HepG2 (cell line): ENCODE data around the gene ADPRH. TPM values are rescaled to one million over a fixed set of nuclear protein-coding genes. Genes with fewer than 3 reads are reported as not detected.

Source experiments
- ATAC-seq: fragments of 200-7000 bp; cut with Tn5 transposase; 3 replicates; pipeline ENCODE4 v1.9.1; 2020; ENCODE audit warnings: mild to moderate bottlenecking, moderate library complexity
- BruUV-seq: library from RNA; stranded (reverse); fragments of 400-500 nt; replicated peaks from 2 replicates; lab custom pipeline; 2021; lab: Mats Ljungman, UMichigan
- CTCF ChIA-PET: fragments of 300-600 bp; formaldehyde crosslinking; extraction: SDS; loops from one replicate; lab custom pipeline; 2021; ENCODE audit warnings: low total read pairs, inconsistent platforms, low intra/inter-chr PET ratio; lab: Yijun Ruan, JAX
- POLR2A ChIA-PET: fragments of 350-600 bp; sonication (Branson Sonifier 250); formaldehyde crosslinking; loops from one replicate; lab custom pipeline; 2020; ENCODE audit warnings: antibody characterized with exemption, inconsistent platforms; lab: Yijun Ruan, JAX
- DNase-seq: peaks from one replicate; pipeline ENCODE4 v3.0.0-alpha.2; 2015; ENCODE audit warnings: low spot score
- FAIRE-seq: peaks from 3 replicates; lab custom pipeline; 2011; peaks lifted over from hg19 to GRCh38; lab: Jason Lieb, UNC
- H2AFZ ChIP-seq: one replicate; pipeline ENCODE4 v1.6.1; 2011; ENCODE audit warnings: low read length, inconsistent platforms
- H3K27ac ChIP-seq: fragments of 300-600 bp; 3 replicates; pipeline ENCODE4 v1.8.0; 2011; ENCODE audit warnings: mixed run types, mild to moderate bottlenecking, mixed read lengths, low read length, inconsistent platforms; ENCODE audit not compliant: insufficient read depth; ENCODE audit errors: extremely low read length
- H3K27me3 ChIP-seq, 2 experiments: fragments of 200-600 bp in 1 of 2; 2 replicates in 1 of 2; 3 replicates in 1 of 2; pipeline versions ENCODE4 v1.6.0 to v1.8.0; 2011; ENCODE audit warnings: low read length in 2 of 2, mild to moderate bottlenecking in 2 of 2, moderate library complexity in 2 of 2, inconsistent platforms in 1 of 2; ENCODE audit not compliant: insufficient read depth in 2 of 2, control insufficient read depth in 1 of 2
- H3K36me3 ChIP-seq, 2 experiments: fragments of 200-600 bp in 1 of 2; replicated peaks in 1 of 2; 2 replicates in 1 of 2; 3 replicates in 1 of 2; pipeline versions ENCODE4 v1.5.1 to v1.8.0; 2011; ENCODE audit warnings: low read length in 2 of 2, inconsistent platforms in 1 of 2; ENCODE audit not compliant: insufficient read depth in 2 of 2, control insufficient read depth in 1 of 2
- H3K4me1 ChIP-seq: 2 replicates; pipeline ENCODE4 v1.5.1; 2012; ENCODE audit warnings: low read length, inconsistent platforms; ENCODE audit not compliant: insufficient read depth
- H3K4me2 ChIP-seq: 2 replicates; pipeline ENCODE4 v1.6.0; 2011; ENCODE audit warnings: low read depth, low read length, inconsistent platforms
- H3K4me3 ChIP-seq, 3 experiments: fragments of 200-600 bp in 1 of 3; sonication (generic), shearing (Covaris generic) in 1 of 3; replicated peaks in 1 of 3; 2 replicates each; pipeline ENCODE4 v1.5.1; 2011 to 2016; ENCODE audit warnings: low read length in 3 of 3, inconsistent platforms in 2 of 3, low read depth in 2 of 3, mild to moderate bottlenecking in 2 of 3, control low read depth in 1 of 3, mixed read lengths in 1 of 3; ENCODE audit not compliant: insufficient read depth in 1 of 3
- H3K79me2 ChIP-seq: one replicate; pipeline ENCODE4 v1.6.1; 2011; ENCODE audit warnings: low read length, inconsistent platforms; ENCODE audit not compliant: insufficient read depth
- H3K9ac ChIP-seq: 2 replicates; pipeline ENCODE4 v1.6.0; 2011; ENCODE audit warnings: mild to moderate bottlenecking, low read depth, low read length, inconsistent platforms; ENCODE audit not compliant: insufficient read depth
- H3K9me3 ChIP-seq: 2 replicates; pipeline ENCODE4 v1.5.1; 2012; ENCODE audit warnings: mild to moderate bottlenecking, low read length
- H4K20me1 ChIP-seq: 2 replicates; pipeline ENCODE4 v1.6.0; 2011; ENCODE audit warnings: inconsistent platforms, mild to moderate bottlenecking, low read length, moderate library complexity; ENCODE audit not compliant: insufficient read depth
- MIER3 ChIP-seq: IDR thresholded peaks from 2 replicates; pipeline ENCODE4 v1.6.1; 2016; ENCODE audit warnings: missing compliant biosample characterization, borderline replicate concordance
- NCOA5 ChIP-seq: sonication (generic); formaldehyde crosslinking; IDR thresholded peaks from 2 replicates; pipeline ENCODE4 v1.4.0; 2020; ENCODE audit warnings: missing genetic modification reagents
- NR2F6 ChIP-seq, 2 experiments: IDR thresholded peaks; 2 replicates each; pipeline ENCODE4 v1.6.1; 2016; ENCODE audit warnings: antibody characterized with exemption in 1 of 2, mild to moderate bottlenecking in 1 of 2
- SPEN ChIP-seq: sonication (generic); formaldehyde crosslinking; IDR thresholded peaks from 2 replicates; pipeline ENCODE4 v1.5.1; 2020; ENCODE audit warnings: low read depth, mild to moderate bottlenecking, missing genetic modification reagents
- U2AF1 ChIP-seq: fragments of 200-400 bp; formaldehyde crosslinking; optimal IDR thresholded peaks from 2 replicates; pipeline ENCODE3; 2017; ENCODE audit warnings: mild to moderate bottlenecking, low read depth, low read length
- ZMAT5 ChIP-seq: sonication (generic); formaldehyde crosslinking; IDR thresholded peaks from 2 replicates; pipeline ENCODE4 v1.5.0; 2020; ENCODE audit warnings: mild to moderate bottlenecking, low read depth, missing genetic modification reagents, borderline replicate concordance
- ZMYM2 ChIP-seq: sonication (generic); formaldehyde crosslinking; IDR thresholded peaks from 2 replicates; pipeline ENCODE4 v1.8.0; 2022; ENCODE audit warnings: mild to moderate bottlenecking, missing genetic modification reagents
- ZNF121 ChIP-seq: sonication (generic); formaldehyde crosslinking; IDR thresholded peaks from 2 replicates; pipeline ENCODE4 v1.5.0; 2020; ENCODE audit warnings: mild to moderate bottlenecking, missing genetic modification reagents
- ZNF350 ChIP-seq: sonication (generic); formaldehyde crosslinking; IDR thresholded peaks from 2 replicates; pipeline ENCODE4 v1.4.0; 2020; ENCODE audit warnings: mild to moderate bottlenecking, low read depth, missing genetic modification reagents, borderline replicate concordance
- ZNF432 ChIP-seq: sonication (generic); formaldehyde crosslinking; IDR thresholded peaks from 2 replicates; pipeline ENCODE4 v1.5.0; 2020; ENCODE audit warnings: missing genetic modification reagents, mild to moderate bottlenecking, borderline replicate concordance
- ZNF597 ChIP-seq: sonication (generic); formaldehyde crosslinking; IDR thresholded peaks from 2 replicates; pipeline ENCODE4 v1.5.0; 2020; ENCODE audit warnings: missing genetic modification reagents
- ZNF782 ChIP-seq: sonication (generic); formaldehyde crosslinking; IDR thresholded peaks from 2 replicates; pipeline ENCODE4 v1.4.0; 2020; ENCODE audit warnings: missing genetic modification reagents, mild to moderate bottlenecking, borderline replicate concordance
- WGBS: methylation state at CpG from one replicate; pipeline ENCODE4 v1.1.6; 2017; ENCODE audit warnings: low lambda C conversion rate; 5-methylcytosine and 5-hydroxymethylcytosine counted together
- in situ Hi-C: cut with HindIII; loops from 2 replicates; pipeline ENCODE4 v1.10.0; 2017; ENCODE audit warnings: low pct_unique_long_range_greater_than_20kb; ENCODE audit not compliant: extremely low pct_ligation_motif_present
- intact Hi-C: fragments of 100-400 bp; cut with micrococcal nuclease; formaldehyde crosslinking; loops from one replicate; pipeline ENCODE4 v1.10.0; 2022; ENCODE audit not compliant: unreplicated experiment
- polyA plus RNA-seq, 8 experiments: library from polyadenylated mRNA; depleted of rRNA in 3 of 8; stranded (reverse) in 7 of 8; unstranded in 1 of 8; fragments of >200 nt; fragmentation: Illumina TruSeq in 4 of 8; extraction: Trizol in 4 of 8; gene quantifications; 2 replicates each; pipeline versions ENCODE4 v1.2.1 to v1.2.3, GENCODE V29; 2011 to 2016; ENCODE audit warnings: low read depth in 4 of 8, missing spikeins in 1 of 8, mixed read lengths in 1 of 8; ENCODE audit not compliant: insufficient read depth in 1 of 8
- total RNA-seq, 5 experiments: library from RNA; depleted of rRNA; stranded (reverse); fragments of >200 nt; fragmentation: Illumina TruSeq; extraction: Trizol; gene quantifications; 2 replicates each; pipeline ENCODE4 v1.2.3, GENCODE V29; 2016; ENCODE audit warnings: low read depth in 1 of 5
- TF ChIP-seq, protein P1 (sequence below): sonication (generic); formaldehyde crosslinking; IDR thresholded peaks from 2 replicates; pipeline ENCODE4 v1.8.1; 2023; ENCODE audit warnings: mild to moderate bottlenecking, moderate library complexity, missing genetic modification reagents
- TF ChIP-seq, protein P2 (sequence below): sonication (generic); formaldehyde crosslinking; IDR thresholded peaks from 2 replicates; pipeline ENCODE4 v1.4.0; 2020; ENCODE audit warnings: missing genetic modification reagents
- TF ChIP-seq, protein P3 (sequence below): sonication (generic); formaldehyde crosslinking; IDR thresholded peaks from 2 replicates; pipeline ENCODE4 v1.8.0; 2022; ENCODE audit warnings: missing genetic modification reagents, low read depth, mild to moderate bottlenecking, borderline replicate concordance
- TF ChIP-seq, protein P4 (sequence below): fragments of 450-650 bp; IDR thresholded peaks from 2 replicates; pipeline ENCODE4 v1.6.1; 2017

Gene ADPRH
- total and polyA plus RNA-seq, 2 of the 13 experiments (the other 11 are each of a cell fraction or from before 2014, with no cell fraction given), result 0.01 to 0.15 TPM

- ChIA-PET CTCF (no interaction called here), POLR2A (no interaction called here)
- Histone ChIP-seq H3K9me3 (no peaks in the 10 kb centered on the region), H3K79me2 (no peaks in the 10 kb centered on the region), H2AFZ (no peak overlapping the region), H3K27me3 (no peaks in the 10 kb centered on the region), H4K20me1 (no peaks in the 10 kb centered on the region), H3K4me3 (no peak overlapping the region), H3K4me2 (no peak overlapping the region), H3K27ac (no peak overlapping the region), H3K9ac (no peak overlapping the region), H3K36me3 (no peaks in the 10 kb centered on the region), H3K4me1 (no peaks in the 10 kb centered on the region)
- no peak for FAIRE-seq
- in situ Hi-C loops, result no loop called here
- ATAC-seq, result no peak
- WGBS, result 8% methylated on average over 2 of the region's 2 CpGs
- no TSS peak for BruUV-seq
- DNase-seq, result no peak
- TF ChIP-seq ZNF121 (CRISPR knock-in tag) (no peak), SPEN (CRISPR knock-in tag) (no peak), ZNF782 (CRISPR knock-in tag) (no peak), U2AF1 (no peak), MIER3 (CRISPR knock-in tag) (no peak), ZMYM2 (CRISPR knock-in tag) (no peak), ZNF350 (CRISPR knock-in tag) (no peak), NR2F6 (IDR thresholded peaks at IDR 0.05) (no peak), NR2F6 (CRISPR knock-in tag; IDR thresholded peaks at IDR 0.05) (no peak), ZNF432 (CRISPR knock-in tag) (no peak), ZNF597 (CRISPR knock-in tag) (no peak), NCOA5 (no peak), ZMAT5 (no peak)
- TF ChIP-seq, protein P1, sequence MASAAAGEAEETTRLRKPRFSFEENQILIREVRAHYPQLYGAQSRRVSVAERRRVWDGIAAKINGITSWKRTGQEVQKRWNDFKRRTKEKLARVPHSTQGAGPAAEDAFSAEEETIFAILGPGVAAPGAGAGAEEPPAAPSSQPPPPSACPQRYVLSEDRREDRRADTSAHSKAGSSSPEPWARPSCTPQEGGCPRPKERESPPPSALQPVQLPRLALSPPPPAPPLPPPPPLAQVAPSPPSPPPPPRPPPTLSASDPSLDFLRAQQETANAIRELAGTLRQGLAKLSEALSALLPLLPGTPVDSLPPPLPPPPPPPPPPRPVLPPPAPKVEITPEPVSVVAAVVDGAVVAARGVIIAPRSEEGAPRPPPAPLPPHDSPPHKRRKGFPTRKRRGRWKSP, result no peak
- TF ChIP-seq, protein P2, sequence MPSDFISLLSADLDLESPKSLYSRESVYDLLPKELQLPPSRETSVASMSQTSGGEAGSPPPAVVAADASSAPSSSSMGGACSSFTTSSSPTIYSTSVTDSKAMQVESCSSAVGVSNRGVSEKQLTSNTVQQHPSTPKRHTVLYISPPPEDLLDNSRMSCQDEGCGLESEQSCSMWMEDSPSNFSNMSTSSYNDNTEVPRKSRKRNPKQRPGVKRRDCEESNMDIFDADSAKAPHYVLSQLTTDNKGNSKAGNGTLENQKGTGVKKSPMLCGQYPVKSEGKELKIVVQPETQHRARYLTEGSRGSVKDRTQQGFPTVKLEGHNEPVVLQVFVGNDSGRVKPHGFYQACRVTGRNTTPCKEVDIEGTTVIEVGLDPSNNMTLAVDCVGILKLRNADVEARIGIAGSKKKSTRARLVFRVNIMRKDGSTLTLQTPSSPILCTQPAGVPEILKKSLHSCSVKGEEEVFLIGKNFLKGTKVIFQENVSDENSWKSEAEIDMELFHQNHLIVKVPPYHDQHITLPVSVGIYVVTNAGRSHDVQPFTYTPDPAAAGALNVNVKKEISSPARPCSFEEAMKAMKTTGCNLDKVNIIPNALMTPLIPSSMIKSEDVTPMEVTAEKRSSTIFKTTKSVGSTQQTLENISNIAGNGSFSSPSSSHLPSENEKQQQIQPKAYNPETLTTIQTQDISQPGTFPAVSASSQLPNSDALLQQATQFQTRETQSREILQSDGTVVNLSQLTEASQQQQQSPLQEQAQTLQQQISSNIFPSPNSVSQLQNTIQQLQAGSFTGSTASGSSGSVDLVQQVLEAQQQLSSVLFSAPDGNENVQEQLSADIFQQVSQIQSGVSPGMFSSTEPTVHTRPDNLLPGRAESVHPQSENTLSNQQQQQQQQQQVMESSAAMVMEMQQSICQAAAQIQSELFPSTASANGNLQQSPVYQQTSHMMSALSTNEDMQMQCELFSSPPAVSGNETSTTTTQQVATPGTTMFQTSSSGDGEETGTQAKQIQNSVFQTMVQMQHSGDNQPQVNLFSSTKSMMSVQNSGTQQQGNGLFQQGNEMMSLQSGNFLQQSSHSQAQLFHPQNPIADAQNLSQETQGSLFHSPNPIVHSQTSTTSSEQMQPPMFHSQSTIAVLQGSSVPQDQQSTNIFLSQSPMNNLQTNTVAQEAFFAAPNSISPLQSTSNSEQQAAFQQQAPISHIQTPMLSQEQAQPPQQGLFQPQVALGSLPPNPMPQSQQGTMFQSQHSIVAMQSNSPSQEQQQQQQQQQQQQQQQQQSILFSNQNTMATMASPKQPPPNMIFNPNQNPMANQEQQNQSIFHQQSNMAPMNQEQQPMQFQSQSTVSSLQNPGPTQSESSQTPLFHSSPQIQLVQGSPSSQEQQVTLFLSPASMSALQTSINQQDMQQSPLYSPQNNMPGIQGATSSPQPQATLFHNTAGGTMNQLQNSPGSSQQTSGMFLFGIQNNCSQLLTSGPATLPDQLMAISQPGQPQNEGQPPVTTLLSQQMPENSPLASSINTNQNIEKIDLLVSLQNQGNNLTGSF (CRISPR knock-in tag), result no peak
- TF ChIP-seq, protein P3, sequence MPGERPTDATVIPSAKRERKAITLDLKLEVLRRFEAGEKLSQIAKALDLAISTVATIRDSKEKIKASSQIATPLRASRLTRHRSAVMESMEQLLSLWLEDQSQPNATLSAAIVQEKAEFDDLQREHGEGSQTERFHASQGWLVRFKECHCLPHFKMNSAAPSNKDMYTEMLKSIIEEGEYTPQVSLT (CRISPR knock-in tag), result no peak
- TF ChIP-seq, protein P4, sequence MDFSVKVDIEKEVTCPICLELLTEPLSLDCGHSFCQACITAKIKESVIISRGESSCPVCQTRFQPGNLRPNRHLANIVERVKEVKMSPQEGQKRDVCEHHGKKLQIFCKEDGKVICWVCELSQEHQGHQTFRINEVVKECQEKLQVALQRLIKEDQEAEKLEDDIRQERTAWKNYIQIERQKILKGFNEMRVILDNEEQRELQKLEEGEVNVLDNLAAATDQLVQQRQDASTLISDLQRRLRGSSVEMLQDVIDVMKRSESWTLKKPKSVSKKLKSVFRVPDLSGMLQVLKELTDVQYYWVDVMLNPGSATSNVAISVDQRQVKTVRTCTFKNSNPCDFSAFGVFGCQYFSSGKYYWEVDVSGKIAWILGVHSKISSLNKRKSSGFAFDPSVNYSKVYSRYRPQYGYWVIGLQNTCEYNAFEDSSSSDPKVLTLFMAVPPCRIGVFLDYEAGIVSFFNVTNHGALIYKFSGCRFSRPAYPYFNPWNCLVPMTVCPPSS, result no peak
- intact Hi-C loops, result no loop called here
Measured at GRCh38 chr3:119530456-119530855, 48.8 kb upstream of the ADPRH start.
